H54 (cell line): ENCODE results near the gene MAPRE3.
"Not testable (repeated sequence)": the region's sequence is repeated elsewhere in the genome, so short reads cannot be mapped to it uniquely, and the experiment has no call there.

ENCODE experiments used
- DNase-seq: peaks from one replicate; pipeline ENCODE4 v3.0.0; 2011; ENCODE audit warnings: low spot score, mixed read lengths; ENCODE audit not compliant: insufficient read length
- FAIRE-seq: peaks from 3 replicates; lab custom pipeline; 2011; peaks lifted over from hg19 to GRCh38; lab: Jason Lieb, UNC
- POLR2A ChIP-seq: IDR thresholded peaks from 2 replicates; pipeline ENCODE4 v1.6.1; 2011; ENCODE audit warnings: low read depth, mild to moderate bottlenecking, low read length

The MAPRE3 gene

GRCh38 chr2:26970244-26970927 is at the start of gene MAPRE3:
MAPRE3 (plus strand) TSS chr2:26970637; CDS start chr2:27022219, 51,582 bp downstream.
- FAIRE-seq (no peak), DNase-seq (peak; percentile 70)
- peak; percentile 39; the same call in 1 of the 2 replicates for TF ChIP-seq POLR2A

GRCh38 chr2:26921323-26921722 is 49.1 kb upstream of the MAPRE3 start:
- FAIRE-seq: no peak
- DNase-seq: no peak
- no peak for TF ChIP-seq POLR2A

GRCh38 chr2:26922405-26923188 is 47.8 kb upstream of the MAPRE3 start:
- TF ChIP-seq POLR2A: no peak
- peak; percentile 67 for FAIRE-seq
- DNase-seq: peak; percentile 78

DNA sequence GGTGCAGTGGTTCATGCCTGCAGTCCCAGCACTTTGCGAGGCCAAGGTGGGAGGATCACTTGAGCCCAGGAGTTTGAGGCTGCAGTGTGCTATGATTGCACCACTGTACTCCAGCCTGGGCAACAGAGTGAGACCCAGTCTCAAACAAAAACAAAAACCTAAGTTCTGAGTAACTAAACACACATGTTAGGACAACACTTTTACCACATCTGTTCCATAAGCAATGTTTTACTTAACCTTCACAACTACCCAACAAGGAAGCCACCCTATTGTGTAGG is 47.3 kb upstream of the MAPRE3 start:
- DNase-seq, FAIRE-seq: not testable (repeated sequence)

GRCh38 chr2:26924731-26925099 is 45.7 kb upstream of the MAPRE3 start:
- FAIRE-seq (no peak), DNase-seq (no peak)
- no peak for TF ChIP-seq POLR2A

- FAIRE-seq: no peak
- DNase-seq: no peak
- no peak for TF ChIP-seq POLR2A
These were observed 45.2 kb upstream of the MAPRE3 start for GRCh38 chr2:26925100-26925791.

DNA sequence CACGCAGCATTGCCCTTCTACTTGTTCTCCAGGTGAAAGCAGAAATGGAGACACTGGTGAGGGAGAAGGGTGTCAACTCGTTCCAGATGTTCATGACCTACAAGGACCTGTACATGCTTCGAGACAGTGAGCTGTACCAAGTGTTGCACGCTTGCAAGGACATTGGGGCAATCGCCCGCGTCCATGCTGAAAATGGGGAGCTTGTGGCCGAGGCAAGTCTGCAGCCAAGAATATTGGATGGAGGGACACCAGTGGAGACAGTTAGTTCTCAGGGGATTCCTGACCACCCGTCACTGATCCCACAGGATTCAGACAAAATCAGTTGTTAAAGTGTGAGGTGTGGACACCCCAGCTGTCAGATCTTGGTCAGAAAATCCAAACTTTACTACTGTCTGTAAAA is 43.2 kb upstream of the MAPRE3 start:
- FAIRE-seq: no peak

DNA sequence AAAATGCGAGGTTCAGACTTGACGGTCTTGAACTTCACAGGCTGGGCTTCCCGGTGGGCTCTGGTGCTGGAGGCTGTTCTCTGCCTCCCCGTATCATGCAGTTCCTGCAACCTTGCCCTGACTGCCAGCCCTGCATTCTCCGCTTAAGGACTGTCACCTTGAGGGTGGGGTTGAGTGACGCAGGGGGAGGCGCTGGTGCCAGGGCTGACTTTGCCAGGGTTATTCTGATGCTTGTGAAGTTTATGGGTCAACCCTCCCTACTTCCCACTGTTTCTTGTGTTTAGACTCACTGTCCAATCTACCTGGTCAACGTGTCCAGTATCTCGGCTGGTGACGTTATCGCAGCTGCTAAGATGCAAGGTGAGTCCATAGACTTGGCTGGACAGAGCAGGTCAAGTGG is 37.5 kb upstream of the MAPRE3 start:
- DNase-seq (no peak), FAIRE-seq (no peak)
- TF ChIP-seq POLR2A: no peak

More for the DNA sequence above, 43.2 kb upstream of the MAPRE3 start:
- TF ChIP-seq POLR2A: no peak
- no peak for DNase-seq

- DNase-seq: no peak
- no peak for TF ChIP-seq POLR2A
- no peak for FAIRE-seq
These were observed 36.8 kb upstream of the MAPRE3 start for GRCh38 chr2:26933431-26934334.

DNA sequence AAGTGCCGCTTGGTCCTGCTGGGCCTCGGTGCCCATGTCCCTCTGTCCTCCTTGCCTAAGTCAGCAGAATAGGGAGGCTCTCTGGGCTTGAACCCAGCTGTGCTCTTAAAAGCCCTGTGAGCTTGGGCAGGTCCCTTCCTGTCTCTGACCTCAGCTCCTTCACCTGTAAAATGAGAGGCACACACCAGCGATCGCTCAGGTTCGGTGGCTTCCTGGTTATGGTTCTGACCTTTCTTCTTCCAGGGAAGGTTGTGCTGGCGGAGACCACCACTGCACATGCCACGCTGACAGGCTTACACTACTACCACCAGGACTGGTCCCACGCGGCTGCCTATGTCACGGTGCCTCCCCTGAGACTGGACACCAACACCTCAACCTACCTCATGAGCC is 36.1 kb upstream of the MAPRE3 start:
- DNase-seq (no peak), FAIRE-seq (no peak)

GRCh38 chr2:26934985-26935384 is 35.5 kb upstream of the MAPRE3 start:
- no peak for FAIRE-seq
- no peak for TF ChIP-seq POLR2A
- DNase-seq: no peak

More for the DNA sequence above, 36.1 kb upstream of the MAPRE3 start:
- no peak for TF ChIP-seq POLR2A

DNA sequence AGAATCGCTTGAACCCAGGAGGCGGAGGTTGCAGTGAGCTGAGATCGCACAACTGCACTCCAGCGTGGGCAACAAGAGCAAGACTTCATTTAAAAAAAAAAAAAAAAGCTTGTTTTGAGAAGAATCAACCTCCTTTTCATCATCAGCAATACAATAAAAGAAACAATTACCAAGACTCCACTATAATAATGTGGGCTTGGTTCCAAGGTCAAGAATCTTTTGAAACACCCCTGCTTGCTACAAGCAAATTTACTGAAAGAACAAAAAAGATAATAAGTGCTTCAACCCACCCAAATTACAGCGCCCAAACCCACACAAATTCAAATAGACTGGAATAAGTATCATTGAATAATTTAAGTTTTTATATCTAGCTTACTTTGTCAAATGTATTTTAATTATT is 33.6 kb upstream of the MAPRE3 start:
- no peak for FAIRE-seq

GRCh38 chr2:26938399-26939118 is 31.9 kb upstream of the MAPRE3 start:
- peak; percentile 45 for DNase-seq
- FAIRE-seq: no peak
- TF ChIP-seq POLR2A: no peak

More for the DNA sequence above, 33.6 kb upstream of the MAPRE3 start:
- no peak for TF ChIP-seq POLR2A
- no peak for DNase-seq
